Fibroblast of lung (primary cell): Measurements from ENCODE around the gene MCM10. TPM values are rescaled to one million over a fixed set of nuclear protein-coding genes. Genes with fewer than 3 reads are reported as not detected.
"Not testable (repeated sequence)": the region's sequence is repeated elsewhere in the genome, so short reads cannot be mapped to it uniquely, and the experiment has no call there.

ENCODE experiments used
- DNase-seq, 2 donors: peaks; one replicate each; pipeline versions ENCODE4 v3.0.0 to v3.0.0-alpha.2; 2010; ENCODE audit warnings: low read depth in 2 of 2
- H2AFZ ChIP-seq: 2 replicates; pipeline ENCODE4 v1.5.1; 2012; ENCODE audit warnings: low read length, control low read depth, inconsistent platforms
- H3K27ac ChIP-seq: 2 replicates; pipeline ENCODE4 v1.5.1; 2011; ENCODE audit warnings: low read length, control low read depth; ENCODE audit not compliant: insufficient read depth
- H3K27me3 ChIP-seq: 2 replicates; pipeline ENCODE4 v1.5.1; 2011; ENCODE audit warnings: mild to moderate bottlenecking, low read length; ENCODE audit not compliant: control insufficient read depth, insufficient read depth
- H3K36me3 ChIP-seq: 2 replicates; pipeline ENCODE4 v1.5.1; 2011; ENCODE audit warnings: low read length; ENCODE audit not compliant: control insufficient read depth, insufficient read depth
- H3K4me1 ChIP-seq: 2 replicates; pipeline ENCODE4 v1.5.1; 2011; ENCODE audit warnings: low read length; ENCODE audit not compliant: control insufficient read depth, insufficient read depth; ENCODE audit errors: extremely low read depth
- H3K4me2 ChIP-seq: 2 replicates; pipeline ENCODE4 v1.5.1; 2011; ENCODE audit warnings: low read length, control low read depth; ENCODE audit not compliant: insufficient read depth; ENCODE audit errors: extremely low read depth
- H3K4me3 ChIP-seq, 4 experiments: fragments of 200-600 bp in 1 of 4; sonication (generic) in 1 of 4; replicated peaks in 1 of 4; 2 replicates each; pipeline ENCODE4 v1.5.1; 2011 to 2016; ENCODE audit warnings: low read length in 4 of 4, low read depth in 3 of 4, mild to moderate bottlenecking in 3 of 4, control low read depth in 2 of 4, inconsistent platforms in 1 of 4, mixed read lengths in 1 of 4; ENCODE audit not compliant: insufficient read depth in 1 of 4; ENCODE audit errors: control extremely low read depth in 1 of 4
- H3K79me2 ChIP-seq: 2 replicates; pipeline ENCODE4 v1.5.1; 2012; ENCODE audit warnings: mild to moderate bottlenecking, low read length, inconsistent platforms; ENCODE audit not compliant: control insufficient read depth, insufficient read depth
- H3K9ac ChIP-seq: 2 replicates; pipeline ENCODE4 v1.5.1; 2011; ENCODE audit warnings: mild to moderate bottlenecking, low read length, control low read depth; ENCODE audit not compliant: insufficient read depth
- H3K9me3 ChIP-seq: 2 replicates; pipeline ENCODE4 v1.5.1; 2012; ENCODE audit warnings: low read depth, low read length; ENCODE audit not compliant: control insufficient read depth, insufficient read depth
- H4K20me1 ChIP-seq: 2 replicates; pipeline ENCODE4 v1.5.1; 2011; ENCODE audit warnings: low read length; ENCODE audit not compliant: control insufficient read depth, insufficient read depth; ENCODE audit errors: extremely low read depth
- EZH2 ChIP-seq: IDR thresholded peaks from 2 replicates; pipeline ENCODE4 v1.5.1; 2012; ENCODE audit warnings: low read length, control low read depth, mild to moderate bottlenecking; ENCODE audit errors: missing control alignments
- polyA plus RNA-seq, 2 donors: library from polyadenylated mRNA; depleted of rRNA in 1 of 2; stranded (reverse) in 1 of 2; unstranded in 1 of 2; fragments of >200 nt; gene quantifications; 2 replicates each; pipeline ENCODE4 v1.2.1, GENCODE V29; 2011 to 2012; ENCODE audit warnings: missing spikeins in 1 of 2
- total RNA-seq: library from RNA; depleted of rRNA; stranded (reverse); fragments of >200 nt; gene quantifications from 2 replicates; pipeline ENCODE4 v1.2.1, GENCODE V29; 2014
- TF ChIP-seq, protein P1 (sequence below), 2 donors: IDR thresholded peaks in 1 of 2; conservative IDR thresholded peaks in 1 of 2; 1 replicate in 1 of 2; 2 replicates in 1 of 2; pipeline ENCODE4 v1.5.1; 2011 to 2012; ENCODE audit warnings: low read length in 2 of 2, control low read depth in 1 of 2, inconsistent platforms in 1 of 2, low read depth in 1 of 2, mild to moderate bottlenecking in 1 of 2

The MCM10 gene
- total and polyA plus RNA-seq, 2 donors (not counting 1 experiment from before 2014, with no cell fraction given): 0.83 to 3.1 TPM

DNA sequence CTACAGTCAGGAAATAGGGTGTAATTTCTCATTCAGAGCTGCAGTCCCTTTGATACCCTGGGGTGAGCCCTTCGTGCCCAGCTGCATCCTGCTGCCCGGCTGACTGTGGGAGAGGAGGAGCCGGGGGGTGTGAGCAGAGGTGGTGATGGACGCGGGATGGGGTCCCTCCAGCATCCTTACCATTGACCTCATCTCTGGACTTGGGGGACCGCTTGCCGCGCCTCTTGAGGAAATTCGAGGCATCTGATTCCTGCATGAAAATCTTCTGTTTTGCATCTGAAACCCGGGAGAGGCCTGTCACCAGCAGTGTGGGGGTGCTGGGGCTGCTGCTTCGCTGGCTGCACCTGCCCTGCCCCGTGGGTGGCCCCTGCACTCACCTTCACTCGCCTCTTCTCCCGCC lies 72.0 kb downstream of the MCM10 start:
- H3K9ac ChIP-seq: no peak overlapping the region
- no peaks in the 10 kb centered on the region for H3K27me3 ChIP-seq
- no peaks in the 10 kb centered on the region for H3K4me1 ChIP-seq
- no peaks in the 10 kb centered on the region for H3K79me2 ChIP-seq
- no peaks in the 10 kb centered on the region for H3K9me3 ChIP-seq
- H3K27ac ChIP-seq: no peak overlapping the region
- H2AFZ ChIP-seq: no peak overlapping the region
- H3K36me3 ChIP-seq: no peaks in the 10 kb centered on the region
- H4K20me1 ChIP-seq: no peaks in the 10 kb centered on the region
- no peak for DNase-seq
- TF ChIP-seq, protein P1, sequence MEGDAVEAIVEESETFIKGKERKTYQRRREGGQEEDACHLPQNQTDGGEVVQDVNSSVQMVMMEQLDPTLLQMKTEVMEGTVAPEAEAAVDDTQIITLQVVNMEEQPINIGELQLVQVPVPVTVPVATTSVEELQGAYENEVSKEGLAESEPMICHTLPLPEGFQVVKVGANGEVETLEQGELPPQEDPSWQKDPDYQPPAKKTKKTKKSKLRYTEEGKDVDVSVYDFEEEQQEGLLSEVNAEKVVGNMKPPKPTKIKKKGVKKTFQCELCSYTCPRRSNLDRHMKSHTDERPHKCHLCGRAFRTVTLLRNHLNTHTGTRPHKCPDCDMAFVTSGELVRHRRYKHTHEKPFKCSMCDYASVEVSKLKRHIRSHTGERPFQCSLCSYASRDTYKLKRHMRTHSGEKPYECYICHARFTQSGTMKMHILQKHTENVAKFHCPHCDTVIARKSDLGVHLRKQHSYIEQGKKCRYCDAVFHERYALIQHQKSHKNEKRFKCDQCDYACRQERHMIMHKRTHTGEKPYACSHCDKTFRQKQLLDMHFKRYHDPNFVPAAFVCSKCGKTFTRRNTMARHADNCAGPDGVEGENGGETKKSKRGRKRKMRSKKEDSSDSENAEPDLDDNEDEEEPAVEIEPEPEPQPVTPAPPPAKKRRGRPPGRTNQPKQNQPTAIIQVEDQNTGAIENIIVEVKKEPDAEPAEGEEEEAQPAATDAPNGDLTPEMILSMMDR (conservative IDR thresholded peaks at IDR 0.05 in 1 of 2, IDR thresholded peaks at IDR 0.05 in 1 of 2; ENCODE audit: low read depth in 1 of 2, low read length in 2 of 2): no peak
- TF ChIP-seq EZH2: no peak
- H3K4me3 ChIP-seq: no peak overlapping the region
- H3K4me2 ChIP-seq: no peak overlapping the region

DNA sequence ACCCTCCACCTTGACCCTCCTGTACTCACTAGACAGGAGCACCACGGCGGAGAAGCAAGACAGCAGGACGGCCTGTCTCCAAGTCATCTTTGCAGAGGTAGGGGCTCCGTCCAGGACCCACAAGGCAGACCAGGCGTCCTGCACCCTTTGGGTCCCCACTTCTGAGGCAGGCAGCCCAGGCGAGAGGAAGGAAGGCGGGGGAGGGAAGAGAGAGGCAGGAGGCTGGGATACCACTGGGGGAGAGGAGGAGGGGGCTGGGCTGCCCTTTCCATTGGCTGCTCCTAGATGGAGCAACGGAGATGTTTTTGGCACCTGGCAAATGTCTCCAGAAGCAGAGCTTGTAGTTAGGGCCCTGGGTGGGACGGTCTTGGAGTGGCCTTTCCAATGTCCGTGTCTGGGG lies 72.8 kb downstream of the MCM10 start, which contains the start of gene UCMA:
Gene UCMA (minus strand): TSS at position 203 of the 400 bp plus-strand sequence. CDS start 116 bp downstream, at position 87.
- Histone ChIP-seq H3K9me3 (no peaks in the 10 kb centered on the region), H3K36me3 (no peaks in the 10 kb centered on the region), H4K20me1 (no peaks in the 10 kb centered on the region), H3K9ac (no peak within 1 kb of the TSS), H3K27ac (no peak within 1 kb of the TSS), H2AFZ (no peak within 1 kb of the TSS), H3K79me2 (no peaks in the 10 kb centered on the region), H3K27me3 (no peaks in the 10 kb centered on the region), H3K4me1 (no peaks in the 10 kb centered on the region), H3K4me2 (no peak within 1 kb of the TSS), H3K4me3 (no peak within 1 kb of the TSS)
- no peak for DNase-seq
- no peak for TF ChIP-seq EZH2

DNA sequence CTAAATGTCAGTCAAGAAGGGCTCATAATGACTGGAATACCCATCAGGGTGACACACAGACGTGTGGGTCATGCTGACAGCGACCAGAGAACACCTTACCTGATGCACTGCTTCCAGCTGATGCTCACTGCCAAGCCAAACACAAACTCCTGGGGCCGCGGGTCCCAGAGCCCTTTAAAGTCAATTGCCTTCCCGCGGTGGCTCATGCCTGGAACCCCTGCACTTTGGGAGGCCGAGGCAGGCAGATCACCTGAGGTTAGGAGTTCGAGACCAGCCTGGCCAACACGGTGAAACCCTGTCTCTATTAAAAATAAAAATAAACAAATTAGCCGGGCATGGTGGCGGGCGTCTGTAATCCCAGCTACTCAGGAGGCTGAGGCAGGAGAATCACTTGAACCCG lies 73.4 kb downstream of the MCM10 start:
- H4K20me1 ChIP-seq, DNase-seq, H3K9me3 ChIP-seq, H3K4me3 ChIP-seq, H2AFZ ChIP-seq, H3K36me3 ChIP-seq, H3K27ac ChIP-seq, H3K4me1 ChIP-seq, H3K9ac ChIP-seq, H3K4me2 ChIP-seq, H3K27me3 ChIP-seq, H3K79me2 ChIP-seq: not testable (repeated sequence)

DNA sequence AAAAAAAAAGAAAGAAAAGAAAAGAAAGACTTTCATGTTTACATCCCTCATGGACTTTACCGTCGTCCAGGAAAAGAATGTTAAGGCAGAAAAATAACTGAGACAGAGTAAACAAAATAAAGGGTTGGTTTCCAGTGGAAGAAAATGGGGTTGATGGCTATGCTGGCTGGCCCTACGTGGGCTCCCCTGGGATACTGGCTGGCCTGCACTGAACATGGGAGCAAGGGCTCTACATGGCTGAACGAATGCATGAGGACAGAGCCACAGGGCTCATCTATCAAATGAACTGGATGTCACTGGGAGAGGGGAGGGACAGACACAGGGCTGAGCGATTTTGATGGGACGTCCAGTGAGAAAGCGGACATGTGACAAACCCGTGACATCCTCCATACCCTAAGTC lies 75.3 kb downstream of the MCM10 start:
- Histone ChIP-seq H3K4me3 (no peak overlapping the region), H4K20me1 (no peaks in the 10 kb centered on the region), H3K4me1 (no peaks in the 10 kb centered on the region), H3K79me2 (no peaks in the 10 kb centered on the region), H3K9me3 (no peaks in the 10 kb centered on the region), H3K27ac (no peak overlapping the region), H3K4me2 (no peak overlapping the region), H3K36me3 (no peaks in the 10 kb centered on the region), H3K27me3 (no peaks in the 10 kb centered on the region), H3K9ac (no peak overlapping the region), H2AFZ (no peak overlapping the region)
- DNase-seq: no peak
- TF ChIP-seq, protein P1 (conservative IDR thresholded peaks at IDR 0.05 in 1 of 2, IDR thresholded peaks at IDR 0.05 in 1 of 2; ENCODE audit: low read depth in 1 of 2, low read length in 2 of 2): no peak
- TF ChIP-seq EZH2: no peak
